H1 (cell line): ENCODE results near the gene CALML5. TPM values are rescaled to one million over a fixed set of nuclear protein-coding genes. Genes with fewer than 3 reads are reported as not detected.

Experiments
- CTCF ChIA-PET: fragments of 300-600 bp; sonication (Branson Sonifier 250); formaldehyde crosslinking; loops from one replicate; lab custom pipeline; 2021; ENCODE audit not compliant: partially characterized antibody; lab: Charles Lee
- POLR2A ChIA-PET: fragments of 300-600 bp; sonication (Branson Sonifier 250); formaldehyde crosslinking; loops from one replicate; lab custom pipeline; 2021; ENCODE audit warnings: inconsistent platforms; ENCODE audit not compliant: partially characterized antibody; lab: Charles Lee
- DNase-seq, 2 experiments: peaks; one replicate each; pipeline versions ENCODE4 v3.0.0 to v3.0.0-alpha.2; 2010 to 2022; ENCODE audit warnings: low spot score in 2 of 2, low read depth in 1 of 2, mixed read lengths in 1 of 2
- FAIRE-seq: peaks from 2 replicates; lab custom pipeline; 2011; peaks lifted over from hg19 to GRCh38; lab: Jason Lieb, UNC
- H2AFZ ChIP-seq: 2 replicates; pipeline ENCODE4 v1.8.1; 2012; ENCODE audit warnings: low read length, inconsistent platforms
- H2AK5ac ChIP-seq: 2 replicates; pipeline ENCODE4 v1.6.1; 2013; ENCODE audit warnings: low read depth, low read length
- H2BK120ac ChIP-seq: replicated peaks from 2 replicates; pipeline ENCODE3; 2013; ENCODE audit warnings: low read depth, low read length, inconsistent platforms
- H2BK12ac ChIP-seq: 2 replicates; pipeline ENCODE4 v1.6.1; 2013; ENCODE audit warnings: low read depth, low read length
- H2BK15ac ChIP-seq: 2 replicates; pipeline ENCODE4 v1.6.1; 2013; ENCODE audit warnings: low read length
- H2BK20ac ChIP-seq: 2 replicates; pipeline ENCODE4 v1.6.1; 2013; ENCODE audit warnings: low read length
- H2BK5ac ChIP-seq: 2 replicates; pipeline ENCODE4 v1.6.1; 2013; ENCODE audit warnings: low read depth, low read length
- H3K14ac ChIP-seq: 2 replicates; pipeline ENCODE4 v1.6.1; 2013; ENCODE audit warnings: inconsistent platforms; ENCODE audit not compliant: insufficient read length
- H3K18ac ChIP-seq: 2 replicates; pipeline ENCODE4 v1.6.1; 2013; ENCODE audit warnings: low read length; ENCODE audit errors: extremely low read depth
- H3K23ac ChIP-seq: 2 replicates; pipeline ENCODE4 v1.6.1; 2013; ENCODE audit warnings: inconsistent platforms; ENCODE audit not compliant: insufficient read length
- H3K23me2 ChIP-seq: 2 replicates; pipeline ENCODE4 v1.6.1; 2013; ENCODE audit warnings: low read depth, low read length
- H3K27ac ChIP-seq: 2 replicates; pipeline ENCODE4 v1.6.1; 2011; ENCODE audit warnings: low read depth, low read length, inconsistent platforms
- H3K27me3 ChIP-seq, 4 experiments: replicated peaks in 1 of 4; 1 replicate in 1 of 4; 2 replicates in 3 of 4; pipeline versions ENCODE4 v1.6.1 to v1.8.1; 2011 to 2013; ENCODE audit warnings: low read length in 3 of 4, mild to moderate bottlenecking in 3 of 4, inconsistent platforms in 2 of 4, mixed read lengths in 2 of 4, moderate library complexity in 1 of 4; ENCODE audit not compliant: control insufficient read depth in 3 of 4, insufficient read depth in 3 of 4; ENCODE audit errors: extremely low read depth in 1 of 4
- H3K36me3 ChIP-seq, 4 experiments: 2 replicates each; pipeline versions ENCODE4 v1.6.1 to v1.8.1; 2011 to 2013; ENCODE audit warnings: mild to moderate bottlenecking in 4 of 4, low read length in 3 of 4, moderate library complexity in 2 of 4, control low read depth in 1 of 4, inconsistent platforms in 1 of 4; ENCODE audit not compliant: insufficient read depth in 4 of 4, control insufficient read depth in 2 of 4
- H3K4ac ChIP-seq: replicated peaks from 2 replicates; pipeline ENCODE3; 2013; ENCODE audit warnings: low read length, low read depth, mixed read lengths, inconsistent platforms; ENCODE audit not compliant: insufficient read length
- H3K4me1 ChIP-seq, 4 experiments: replicated peaks in 1 of 4; 1 replicate in 1 of 4; 2 replicates in 3 of 4; pipeline versions ENCODE4 v1.6.1 to v1.8.1; 2011 to 2013; ENCODE audit warnings: low read length in 3 of 4, inconsistent platforms in 2 of 4, mixed read lengths in 1 of 4; ENCODE audit not compliant: insufficient read depth in 4 of 4, control insufficient read depth in 3 of 4
- H3K4me2 ChIP-seq, 2 experiments: 2 replicates each; pipeline versions ENCODE4 v1.6.1 to v1.8.1; 2011 to 2013; ENCODE audit warnings: low read depth in 2 of 2, low read length in 2 of 2, control low read depth in 1 of 2, inconsistent platforms in 1 of 2, mild to moderate bottlenecking in 1 of 2; ENCODE audit not compliant: insufficient read depth in 1 of 2
- H3K4me3 ChIP-seq, 4 experiments: fragments of 200-600, 300-600 bp in 1 of 4; sonication (generic), shearing (Covaris generic), sonication (Bioruptor Twin) in 1 of 4; 2 replicates each; pipeline versions ENCODE4 v1.5.1 to v1.8.1; 2011 to 2016; ENCODE audit warnings: low read length in 4 of 4, low read depth in 3 of 4, control low read depth in 2 of 4, inconsistent platforms in 2 of 4, mild to moderate bottlenecking in 2 of 4, mixed read lengths in 1 of 4, moderate library complexity in 1 of 4; ENCODE audit not compliant: insufficient read depth in 2 of 4; ENCODE audit errors: extremely low read depth in 1 of 4
- H3K56ac ChIP-seq: replicated peaks from 2 replicates; pipeline ENCODE3; 2013; ENCODE audit warnings: low read depth, mild to moderate bottlenecking, mixed read lengths, low read length, inconsistent platforms; ENCODE audit not compliant: insufficient read length
- H3K79me1 ChIP-seq: 2 replicates; pipeline ENCODE4 v1.6.1; 2013; ENCODE audit warnings: low read depth, low read length, control low read depth
- H3K79me2 ChIP-seq, 2 experiments: 2 replicates each; pipeline versions ENCODE4 v1.6.1 to v1.8.1; 2012 to 2013; ENCODE audit warnings: low read length in 2 of 2, mild to moderate bottlenecking in 2 of 2, inconsistent platforms in 1 of 2; ENCODE audit not compliant: insufficient read depth in 2 of 2, control insufficient read depth in 1 of 2
- H3K9ac ChIP-seq, 4 experiments: replicated peaks in 1 of 4; 1 replicate in 1 of 4; 2 replicates in 3 of 4; pipeline versions ENCODE4 v1.6.1 to v1.8.1; 2011 to 2013; ENCODE audit warnings: low read depth in 3 of 4, low read length in 3 of 4, control low read depth in 2 of 4, mild to moderate bottlenecking in 2 of 4, moderate library complexity in 2 of 4, inconsistent platforms in 1 of 4; ENCODE audit errors: extremely low read depth in 1 of 4
- H3K9me3 ChIP-seq, 2 experiments: 2 replicates each; pipeline versions ENCODE4 v1.6.1 to v1.8.1; 2012 to 2013; ENCODE audit warnings: mild to moderate bottlenecking in 2 of 2, moderate library complexity in 2 of 2, control low read depth in 1 of 2, inconsistent platforms in 1 of 2, low read depth in 1 of 2, low read length in 1 of 2, mixed read lengths in 1 of 2; ENCODE audit not compliant: insufficient read depth in 2 of 2
- H4K20me1 ChIP-seq, 2 experiments: replicated peaks in 1 of 2; 2 replicates each; pipeline versions ENCODE3 to v1.8.1; 2011 to 2013; ENCODE audit warnings: inconsistent platforms in 2 of 2, low read length in 2 of 2, mild to moderate bottlenecking in 1 of 2; ENCODE audit not compliant: insufficient read depth in 2 of 2, control insufficient read depth in 1 of 2
- H4K5ac ChIP-seq: 2 replicates; pipeline ENCODE4 v1.6.1; 2013; ENCODE audit warnings: low read length, low read depth, mixed read lengths, inconsistent platforms; ENCODE audit not compliant: insufficient read length
- H4K8ac ChIP-seq: 2 replicates; pipeline ENCODE4 v1.8.0; 2013; ENCODE audit warnings: mild to moderate bottlenecking, moderate library complexity, low read length, inconsistent platforms; ENCODE audit not compliant: insufficient read depth; ENCODE audit errors: extremely low read depth
- H4K91ac ChIP-seq: replicated peaks from 2 replicates; pipeline ENCODE3; 2013; ENCODE audit warnings: low read length, mixed read lengths, inconsistent platforms; ENCODE audit not compliant: insufficient read length
- BCL11A ChIP-seq, 2 experiments: IDR thresholded peaks; one replicate each; pipeline ENCODE4 v1.6.1; 2011; ENCODE audit warnings: low read depth in 2 of 2, low read length in 2 of 2, mild to moderate bottlenecking in 2 of 2
- CBX5 ChIP-seq: fragments of 300-800, 300-1000 bp; sonication (generic); IDR thresholded peaks from 2 replicates; pipeline ENCODE4 v1.7.1; 2016; ENCODE audit warnings: antibody characterized with exemption, low read length, low read depth
- CTCF ChIP-seq, 3 experiments: IDR thresholded peaks; 1 replicate in 2 of 3; 2 replicates in 1 of 3; pipeline versions ENCODE4 v1.5.1 to v1.6.1; 2011; ENCODE audit warnings: low read length in 3 of 3, mild to moderate bottlenecking in 3 of 3, inconsistent platforms in 2 of 3, low read depth in 1 of 3, moderate library complexity in 1 of 3; ENCODE audit not compliant: insufficient read depth in 1 of 3; ENCODE audit errors: control extremely low read depth in 1 of 3
- EGR1 ChIP-seq: IDR thresholded peaks from 2 replicates; pipeline ENCODE4 v1.6.1; 2011; ENCODE audit warnings: low read depth, low read length, borderline replicate concordance
- KDM4A ChIP-seq: IDR thresholded peaks from one replicate; pipeline ENCODE4 v1.7.1; 2012; ENCODE audit warnings: low read depth, mild to moderate bottlenecking, moderate library complexity, low read length, inconsistent platforms; ENCODE audit not compliant: severe bottlenecking
- MAFK ChIP-seq: IDR thresholded peaks from 2 replicates; pipeline ENCODE4 v1.6.1; 2012; ENCODE audit warnings: low read depth, mild to moderate bottlenecking, improper control_type of control experiment, low read length
- RFX5 ChIP-seq: IDR thresholded peaks from 2 replicates; pipeline ENCODE4 v1.6.1; 2011; ENCODE audit warnings: low read depth, low read length, improper control_type of control experiment, borderline replicate concordance
- SRF ChIP-seq: IDR thresholded peaks from 2 replicates; pipeline ENCODE4 v1.6.1; 2011; ENCODE audit warnings: mild to moderate bottlenecking, low read depth, low read length, moderate library complexity
- TAF1 ChIP-seq: IDR thresholded peaks from 2 replicates; pipeline ENCODE4 v1.6.1; 2011; ENCODE audit warnings: mild to moderate bottlenecking, low read depth, low read length
- TCF12 ChIP-seq: IDR thresholded peaks from 2 replicates; pipeline ENCODE4 v1.6.1; 2011; ENCODE audit warnings: low read depth, mild to moderate bottlenecking, low read length
- WGBS, 2 experiments: shearing (Covaris generic) in 1 of 2; methylation state at CpG; one replicate each; pipeline versions ENCODE4 v1.1.6 to v1.1.7; 2013 to 2015; ENCODE audit warnings: low lambda C conversion rate in 2 of 2, mixed read lengths in 2 of 2, inconsistent platforms in 1 of 2, low coverage in 1 of 2, missing lambda C conversion rate in 1 of 2; ENCODE audit not compliant: insufficient replicate concordance in 2 of 2, insufficient coverage in 1 of 2, insufficient read length in 1 of 2; ENCODE audit errors: extremely low coverage in 1 of 2, missing lambda C conversion rate in 1 of 2; 5-methylcytosine and 5-hydroxymethylcytosine counted together
- polyA plus RNA-seq, 7 experiments: library from polyadenylated mRNA; depleted of rRNA in 3 of 7; stranded (reverse) in 5 of 7; unstranded in 2 of 7; fragments of >200 nt in 5 of 7; fragments of 200-250 nt in 2 of 7; gene quantifications; 1 replicate in 5 of 7; 2 replicates in 1 of 7; 4 replicates in 1 of 7; pipeline versions ENCODE4 v1.2.1 to v1.2.3, GENCODE V29; 2011 to 2013; ENCODE audit warnings: missing spikeins in 2 of 7, mixed read lengths in 2 of 7
- total RNA-seq: library from RNA; stranded (reverse); fragmentation: NEBNext Ultra II Directional; extraction: Animal tissue kit (Norgen Biotek cat#: 25700); gene quantifications from 2 replicates; pipeline ENCODE4 v1.2.1, GENCODE V29; 2021

The CALML5 gene
- total and polyA plus RNA-seq, 2 of the 8 experiments (the other 6 are each of a cell fraction or from before 2014, with no cell fraction given) = not detected

- CTCF ChIA-PET = interaction anchor here (1.8 kb wide), 1 partner anchor 76 kb away, joined by 5 read pairs; no protein-coding TSS in a partner anchor
- Histone ChIP-seq H3K14ac (no peak overlapping the region), H3K9me3 (peaks cover 0 to 12% of the 10 kb centered on the region in 2 experiments; a peak in 1 of 4 replicates), H2AK5ac (no peak overlapping the region), H3K9ac (no peak overlapping the region), H3K27me3 (no peaks in the 10 kb centered on the region), H3K56ac (no peak overlapping the region), H2BK120ac (no peak overlapping the region), H3K18ac (no peak overlapping the region), H4K5ac (no peak overlapping the region), H3K79me2 (no peaks in the 10 kb centered on the region), H4K8ac (peak overlapping the region; percentile 3), H2BK20ac (no peak overlapping the region), H3K4me2 (no peak overlapping the region), H3K36me3 (no peaks in the 10 kb centered on the region), H3K79me1 (no peaks in the 10 kb centered on the region), H3K23ac (no peak overlapping the region), H2BK5ac (no peak overlapping the region), H4K91ac (no peak overlapping the region), H3K27ac (no peak overlapping the region), H2BK15ac (no peak overlapping the region), H2BK12ac (0 out of 2 replicates have a peak overlapping the region, but pooled peaks have one; percentile 27), H4K20me1 (no peaks in the 10 kb centered on the region), H3K4me1 (peaks cover 0 to 3% (median 0%) of the 10 kb centered on the region in 4 experiments; a peak in 1 of 7 replicates), H3K4me3 (no peak overlapping the region), H2AFZ (no peak overlapping the region), H3K4ac (no peak overlapping the region), H3K23me2 (no peaks in the 10 kb centered on the region)
- DNase-seq = no peak
- POLR2A ChIA-PET = interaction anchor here (1.0 kb wide), 1 partner anchor 17 kb away, joined by 3 read pairs; no protein-coding TSS in a partner anchor
- FAIRE-seq = no peak
- WGBS, 2 experiments = 92% methylated on average over 7 of the region's 7 CpGs; no CpG with 5 or more reads in 1 of the 2 experiments
- TF ChIP-seq EGR1 (no peak), CBX5 (no peak), KDM4A (no peak), BCL11A (IDR thresholded peaks at IDR 0.05; ENCODE audit: low read depth in 2 of 2, low read length in 2 of 2) (no peak), RFX5 (no peak), SRF (no peak), MAFK (no peak), CTCF (IDR thresholded peaks at IDR 0.05; ENCODE audit: control extremely low read depth in 1 of 3, insufficient read depth in 1 of 3, low read depth in 1 of 3, low read length in 3 of 3) (no peak), TCF12 (no peak), TAF1 (no peak)
Observed at GRCh38 chr10:5546891-5547680, 47.7 kb upstream of the CALML5 start.
